GM21390 (cell line): ENCODE results near the gene DOHH.

Experiments used
- ATAC-seq: cut with Tn5 transposase; IDR thresholded peaks from one replicate; pipeline ENCODE4 v1.9.1; 2021; ENCODE audit not compliant: unreplicated experiment

DOHH gene

DNA sequence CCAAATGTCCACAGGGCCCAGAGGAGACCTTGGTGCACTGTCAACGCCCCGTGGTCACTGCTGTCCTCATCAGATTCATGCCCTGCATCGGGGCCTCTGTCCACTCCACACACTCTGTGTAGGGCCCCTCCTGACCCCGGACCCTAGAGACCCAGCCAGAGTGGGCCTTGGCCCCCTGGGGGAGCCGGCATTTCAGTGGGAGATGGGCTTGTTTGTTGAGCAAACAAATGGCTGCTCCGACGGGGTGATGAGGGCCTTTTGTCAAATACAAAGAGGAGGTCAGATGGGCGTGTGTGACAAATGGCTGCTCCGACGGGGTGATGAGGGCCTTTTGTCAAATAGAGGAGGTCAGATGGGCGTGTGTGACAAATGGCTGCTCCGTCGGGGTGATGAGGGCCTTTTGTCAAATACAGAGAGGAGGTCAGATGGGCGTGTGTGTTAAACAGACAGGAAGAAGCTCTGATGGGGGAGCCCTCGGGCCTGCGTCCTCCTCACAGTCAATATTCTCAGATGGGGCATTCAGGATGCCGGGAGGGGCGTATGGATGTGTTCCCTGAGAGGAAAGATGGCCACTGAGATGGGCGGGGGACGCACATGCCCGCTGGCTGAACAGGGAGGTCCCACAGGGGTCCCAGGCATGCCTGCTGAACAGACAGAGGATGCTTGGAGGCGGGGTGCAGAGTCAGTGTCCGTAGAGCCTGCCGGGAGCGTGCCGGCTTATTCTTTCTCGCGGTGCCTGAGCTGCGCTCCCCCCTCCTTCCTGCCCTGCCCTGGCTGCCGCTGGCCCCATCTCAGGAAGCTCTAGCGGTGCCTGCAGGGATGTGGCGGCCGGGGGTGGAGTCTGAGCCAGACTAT lies 56.4 kb downstream of the DOHH start:
- ATAC-seq = no peak

GRCh38 chr19:3442487-3443071 lies 57.9 kb downstream of the DOHH start:
- no peak for ATAC-seq

DNA sequence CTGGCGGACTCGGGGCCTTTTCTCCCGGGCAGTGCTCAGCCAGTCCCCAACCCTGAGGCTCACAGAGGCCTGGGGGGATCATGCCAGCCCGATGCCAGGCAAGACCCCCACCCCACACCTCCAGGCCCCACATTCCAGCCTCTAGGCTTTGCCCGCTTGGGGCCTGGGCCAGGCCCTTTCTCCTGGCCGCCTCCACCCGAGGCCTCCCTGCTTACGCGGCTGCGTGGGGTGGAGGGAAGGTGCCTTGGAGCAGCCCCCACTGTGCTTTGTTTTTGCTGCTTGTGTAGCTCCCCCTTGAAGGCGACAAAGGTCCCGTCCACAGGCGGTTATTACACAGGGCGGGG lies 58.5 kb downstream of the DOHH start:
- ATAC-seq = no peak

GRCh38 chr19:3441089-3441985 lies 59.1 kb downstream of the DOHH start:
- ATAC-seq = no peak
